Thyroid gland (tissue), 4 donors: ENCODE measurements around the gene ZNF644. TPM values are rescaled to one million over a fixed set of nuclear protein-coding genes. Genes with fewer than 3 reads are reported as not detected.

ENCODE experiments used
- DNase-seq, 2 donors: peaks; one replicate each; pipeline ENCODE4 v3.0.0-alpha.2; 2019
- H3K27ac ChIP-seq, 3 donors: fragments of 200-600 bp; sonication (generic); 1 replicate in 2 of 3; 2 replicates in 1 of 3; pipeline ENCODE4 v1.5.1; 2016 to 2019; ENCODE audit warnings: mild to moderate bottlenecking in 1 of 3, moderate library complexity in 1 of 3
- H3K27me3 ChIP-seq: fragments of 200-600 bp; sonication (generic); one replicate; pipeline ENCODE4 v1.5.1; 2019
- H3K36me3 ChIP-seq, 2 donors: fragments of 200-600 bp; sonication (generic); one replicate each; pipeline ENCODE4 v1.5.1; 2016 to 2019
- H3K4me1 ChIP-seq, 2 donors: fragments of 200-600 bp; sonication (generic); one replicate each; pipeline ENCODE4 v1.5.1; 2017 to 2019
- H3K4me3 ChIP-seq, 3 donors: fragments of 200-600 bp; sonication (generic); replicated peaks in 1 of 3; 1 replicate in 2 of 3; 2 replicates in 1 of 3; pipeline ENCODE4 v1.5.1; 2016; ENCODE audit warnings: mild to moderate bottlenecking in 1 of 3
- H3K9me3 ChIP-seq: fragments of 200-600 bp; sonication (generic); one replicate; pipeline ENCODE4 v1.5.1; 2017
- CTCF ChIP-seq, 6 experiments: fragments of 200-600 bp in 3 of 6; fragments of 450-650 bp in 3 of 6; sonication (generic) in 3 of 6; IDR thresholded peaks; one replicate each; pipeline ENCODE4 v1.5.1; 2016 to 2019; ENCODE audit warnings: antibody characterized with exemption in 6 of 6, mild to moderate bottlenecking in 2 of 6, inconsistent platforms in 1 of 6, moderate library complexity in 1 of 6
- POLR2A ChIP-seq, 2 donors: fragments of 450-650 bp; IDR thresholded peaks; one replicate each; pipeline ENCODE4 v1.6.1; 2017; ENCODE audit warnings: antibody characterized with exemption in 2 of 2, mild to moderate bottlenecking in 2 of 2, moderate library complexity in 1 of 2
- WGBS, 2 donors: methylation state at CpG; one replicate each; pipeline ENCODE4 v1.1.5; 2017; 5-methylcytosine and 5-hydroxymethylcytosine counted together
- intact Hi-C: fragments of 100-400 bp; cut with DNase I; formaldehyde crosslinking; loops from one replicate; pipeline ENCODE4 v1.15.1; 2023
- total RNA-seq, 4 donors: library from RNA; depleted of rRNA; stranded (reverse); fragments of >200 nt; gene quantifications; one replicate each; pipeline ENCODE4 v1.2.3, GENCODE V29; 2016

The ZNF644 gene
- total RNA-seq, 4 donors from 2014 or later: 70.2 to 105 (median 82.4) TPM

DNA sequence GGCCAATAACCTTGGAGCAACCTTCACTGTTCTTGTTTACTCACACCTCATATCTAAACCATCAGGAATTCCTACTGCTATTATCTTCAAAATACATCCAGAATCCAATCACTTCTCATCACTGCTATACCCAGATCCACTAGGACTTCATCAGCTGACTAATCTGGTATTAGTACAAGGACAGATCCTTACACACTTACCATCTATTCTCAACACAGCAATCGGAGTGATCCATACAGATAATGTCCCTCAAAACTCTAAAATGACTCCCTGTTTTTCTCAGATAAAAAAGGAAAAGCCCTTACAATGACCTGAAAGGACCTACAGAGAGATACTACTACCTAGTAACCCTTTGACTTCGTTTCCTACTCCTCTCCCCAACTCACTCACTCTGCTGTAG lies 70.8 kb downstream of the ZNF644 start:
- DNase-seq: no peak
- Histone ChIP-seq H3K27ac (no peak overlapping the region), H3K36me3 (no peaks in the 10 kb centered on the region), H3K9me3 (no peaks in the 10 kb centered on the region), H3K4me1 (peaks cover 0 to 7% of the 10 kb centered on the region in 2 donors), H3K4me3 (no peak overlapping the region), H3K27me3 (no peaks in the 10 kb centered on the region)
- WGBS, 2 donors: 63 to 88% methylated on average over 2 of the region's 2 CpGs
- TF ChIP-seq POLR2A (IDR thresholded peaks at IDR 0.05) (no peak), CTCF (IDR thresholded peaks at IDR 0.05) (no peak)
- intact Hi-C loops: no loop called here

GRCh38 chr1:90948301-90948700 lies 73.5 kb downstream of the ZNF644 start:
- Histone ChIP-seq H3K27ac (no peak overlapping the region), H3K36me3 (no peaks in the 10 kb centered on the region), H3K4me3 (no peak overlapping the region), H3K4me1 (peaks cover 0 to 9% of the 10 kb centered on the region in 2 donors), H3K27me3 (no peaks in the 10 kb centered on the region), H3K9me3 (no peaks in the 10 kb centered on the region)
- intact Hi-C loops: no loop called here
- 85 to 97% methylated on average over 7 of the region's 7 CpGs for WGBS, 2 donors
- DNase-seq: no peak
- TF ChIP-seq POLR2A (IDR thresholded peaks at IDR 0.05): no peak
- no peak for TF ChIP-seq CTCF (IDR thresholded peaks at IDR 0.05)

DNA sequence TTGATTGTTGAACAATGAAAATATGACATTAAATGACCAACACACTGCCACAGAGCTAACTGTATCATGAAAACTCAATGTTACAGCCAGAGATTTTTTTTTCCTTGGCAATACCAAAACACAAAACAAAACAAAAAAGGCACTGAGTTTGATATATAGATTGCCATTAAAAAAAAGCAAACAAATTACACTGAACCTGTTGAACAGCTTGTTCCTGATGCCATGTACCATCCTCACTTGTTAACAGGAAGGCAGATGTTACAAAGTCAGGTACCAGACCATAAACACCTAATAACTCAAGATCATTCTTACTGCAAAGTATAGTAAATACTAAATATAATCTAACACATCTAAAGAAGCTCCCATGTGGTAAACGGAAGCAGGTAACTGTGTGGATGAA lies 75.2 kb downstream of the ZNF644 start:
- DNase-seq: no peak
- Histone ChIP-seq H3K4me1 (peaks cover 0 to 9% of the 10 kb centered on the region in 2 donors), H3K27me3 (no peaks in the 10 kb centered on the region), H3K4me3 (no peak overlapping the region), H3K9me3 (no peaks in the 10 kb centered on the region), H3K27ac (no peak overlapping the region), H3K36me3 (no peaks in the 10 kb centered on the region)
- TF ChIP-seq CTCF (IDR thresholded peaks at IDR 0.05) (no peak), POLR2A (IDR thresholded peaks at IDR 0.05) (no peak)
- WGBS, 2 donors: 83 to 89% methylated on average over 1 of the region's 1 CpG
- intact Hi-C loops: no loop called here

GRCh38 chr1:90945287-90945686 lies 76.5 kb downstream of the ZNF644 start:
- TF ChIP-seq CTCF (IDR thresholded peaks at IDR 0.05): no peak
- no peak for TF ChIP-seq POLR2A (IDR thresholded peaks at IDR 0.05)
- intact Hi-C loops: no loop called here
- H3K27ac ChIP-seq: no peak overlapping the region
- H3K27me3 ChIP-seq: no peaks in the 10 kb centered on the region
- peaks cover 0 to 9% of the 10 kb centered on the region in 2 donors for H3K4me1 ChIP-seq
- H3K36me3 ChIP-seq: peaks cover 0 to 6% of the 10 kb centered on the region in 2 donors
- no peak overlapping the region for H3K4me3 ChIP-seq
- H3K9me3 ChIP-seq: no peaks in the 10 kb centered on the region
- no peak for DNase-seq

GRCh38 chr1:90943966-90944365 lies 77.9 kb downstream of the ZNF644 start:
- peaks cover 0 to 6% of the 10 kb centered on the region in 2 donors for H3K36me3 ChIP-seq
- no peaks in the 10 kb centered on the region for H3K27me3 ChIP-seq
- H3K4me1 ChIP-seq: peaks cover 0 to 9% of the 10 kb centered on the region in 2 donors
- H3K27ac ChIP-seq: no peak overlapping the region
- TF ChIP-seq POLR2A (IDR thresholded peaks at IDR 0.05): no peak
- no peak for TF ChIP-seq CTCF (IDR thresholded peaks at IDR 0.05)
- intact Hi-C loops: no loop called here
- 95 to 96% methylated on average over 4 of the region's 4 CpGs for WGBS, 2 donors
- DNase-seq: no peak
- no peak overlapping the region for H3K4me3 ChIP-seq
- no peaks in the 10 kb centered on the region for H3K9me3 ChIP-seq
